ENCODE results near the gene SMS. TPM values are rescaled to one million over a fixed set of nuclear protein-coding genes. Genes with fewer than 3 reads are reported as not detected.

Gene SMS
- total RNA-seq, 1 experiment from 2014 or later: 173 TPM

DNA sequence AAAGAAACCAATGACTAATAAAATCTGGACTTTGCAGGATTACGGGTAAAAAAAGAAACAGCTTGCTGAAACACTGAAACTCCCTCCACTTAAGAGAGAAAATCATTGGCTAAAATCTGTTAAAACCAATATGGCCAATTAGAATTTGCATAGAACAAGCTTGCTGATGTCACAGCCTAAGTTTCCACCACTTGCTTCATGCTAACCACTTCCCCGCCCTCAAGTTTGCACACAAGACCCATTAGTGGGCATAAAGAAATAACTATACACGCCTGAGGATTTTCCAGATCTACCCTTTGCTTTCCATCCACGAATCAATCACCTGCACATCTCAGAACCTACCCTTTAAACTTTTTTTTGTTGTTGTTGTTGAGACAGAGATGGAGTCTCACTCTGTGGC is 48.9 kb downstream of the SMS start:
- no peak for DNase-seq (ENCODE audit: low spot score)
- H3K36me3 Mint-ChIP-seq: peaks cover 44% of the 10 kb centered on the region
- no peak overlapping the region for H3K27ac Mint-ChIP-seq
- peaks cover 14% of the 10 kb centered on the region for H3K4me1 Mint-ChIP-seq
- no peak for TF ChIP-seq TP53 (CRISPR knock-in tag; IDR thresholded peaks at IDR 0.05)
- no peak for TF ChIP-seq E2F4 (CRISPR knock-in tag; IDR thresholded peaks at IDR 0.05; ENCODE audit: borderline replicate concordance, low read depth)
- TF ChIP-seq NR2C2 (CRISPR knock-in tag; IDR thresholded peaks at IDR 0.05): no peak
- TF ChIP-seq TEAD4 (CRISPR knock-in tag; IDR thresholded peaks at IDR 0.05): no peak
- TF ChIP-seq SOX15 (CRISPR knock-in tag; IDR thresholded peaks at IDR 0.05): no peak
- no peak for TF ChIP-seq ELF4 (CRISPR knock-in tag; IDR thresholded peaks at IDR 0.05; ENCODE audit: low read depth)
- no peak for TF ChIP-seq HMGA2 (CRISPR knock-in tag; IDR thresholded peaks at IDR 0.05)
- TF ChIP-seq, protein P1, sequence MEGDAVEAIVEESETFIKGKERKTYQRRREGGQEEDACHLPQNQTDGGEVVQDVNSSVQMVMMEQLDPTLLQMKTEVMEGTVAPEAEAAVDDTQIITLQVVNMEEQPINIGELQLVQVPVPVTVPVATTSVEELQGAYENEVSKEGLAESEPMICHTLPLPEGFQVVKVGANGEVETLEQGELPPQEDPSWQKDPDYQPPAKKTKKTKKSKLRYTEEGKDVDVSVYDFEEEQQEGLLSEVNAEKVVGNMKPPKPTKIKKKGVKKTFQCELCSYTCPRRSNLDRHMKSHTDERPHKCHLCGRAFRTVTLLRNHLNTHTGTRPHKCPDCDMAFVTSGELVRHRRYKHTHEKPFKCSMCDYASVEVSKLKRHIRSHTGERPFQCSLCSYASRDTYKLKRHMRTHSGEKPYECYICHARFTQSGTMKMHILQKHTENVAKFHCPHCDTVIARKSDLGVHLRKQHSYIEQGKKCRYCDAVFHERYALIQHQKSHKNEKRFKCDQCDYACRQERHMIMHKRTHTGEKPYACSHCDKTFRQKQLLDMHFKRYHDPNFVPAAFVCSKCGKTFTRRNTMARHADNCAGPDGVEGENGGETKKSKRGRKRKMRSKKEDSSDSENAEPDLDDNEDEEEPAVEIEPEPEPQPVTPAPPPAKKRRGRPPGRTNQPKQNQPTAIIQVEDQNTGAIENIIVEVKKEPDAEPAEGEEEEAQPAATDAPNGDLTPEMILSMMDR (IDR thresholded peaks at IDR 0.05): no peak
- TF ChIP-seq EMX1 (CRISPR knock-in tag; IDR thresholded peaks at IDR 0.05): no peak
- TF ChIP-seq ZMAT4 (CRISPR knock-in tag; IDR thresholded peaks at IDR 0.05): no peak
- TF ChIP-seq ESRRA (CRISPR knock-in tag; IDR thresholded peaks at IDR 0.05; ENCODE audit: borderline replicate concordance): no peak
- TF ChIP-seq, protein P2, sequence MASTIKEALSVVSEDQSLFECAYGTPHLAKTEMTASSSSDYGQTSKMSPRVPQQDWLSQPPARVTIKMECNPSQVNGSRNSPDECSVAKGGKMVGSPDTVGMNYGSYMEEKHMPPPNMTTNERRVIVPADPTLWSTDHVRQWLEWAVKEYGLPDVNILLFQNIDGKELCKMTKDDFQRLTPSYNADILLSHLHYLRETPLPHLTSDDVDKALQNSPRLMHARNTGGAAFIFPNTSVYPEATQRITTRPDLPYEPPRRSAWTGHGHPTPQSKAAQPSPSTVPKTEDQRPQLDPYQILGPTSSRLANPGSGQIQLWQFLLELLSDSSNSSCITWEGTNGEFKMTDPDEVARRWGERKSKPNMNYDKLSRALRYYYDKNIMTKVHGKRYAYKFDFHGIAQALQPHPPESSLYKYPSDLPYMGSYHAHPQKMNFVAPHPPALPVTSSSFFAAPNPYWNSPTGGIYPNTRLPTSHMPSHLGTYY (CRISPR knock-in tag; IDR thresholded peaks at IDR 0.05): no peak
- TF ChIP-seq NFE2L1 (CRISPR knock-in tag; IDR thresholded peaks at IDR 0.05): no peak
- TF ChIP-seq ZNF532 (CRISPR knock-in tag; IDR thresholded peaks at IDR 0.05; ENCODE audit: borderline replicate concordance): no peak
- TF ChIP-seq CREM (CRISPR knock-in tag; IDR thresholded peaks at IDR 0.05): no peak
- TF ChIP-seq FOXP1 (CRISPR knock-in tag; IDR thresholded peaks at IDR 0.05; ENCODE audit: borderline replicate concordance): no peak
- no peak for TF ChIP-seq CREB1 (CRISPR knock-in tag; IDR thresholded peaks at IDR 0.05)
- ChIA-PET POLR2A (no interaction called here), CTCF (no interaction called here)
- no peak overlapping the region for H3K4me3 Mint-ChIP-seq
- no peaks in the 10 kb centered on the region for H3K27me3 Mint-ChIP-seq (ENCODE audit: low read depth)
- H3K9me3 Mint-ChIP-seq: no peaks in the 10 kb centered on the region
- ATAC-seq: no peak

DNA sequence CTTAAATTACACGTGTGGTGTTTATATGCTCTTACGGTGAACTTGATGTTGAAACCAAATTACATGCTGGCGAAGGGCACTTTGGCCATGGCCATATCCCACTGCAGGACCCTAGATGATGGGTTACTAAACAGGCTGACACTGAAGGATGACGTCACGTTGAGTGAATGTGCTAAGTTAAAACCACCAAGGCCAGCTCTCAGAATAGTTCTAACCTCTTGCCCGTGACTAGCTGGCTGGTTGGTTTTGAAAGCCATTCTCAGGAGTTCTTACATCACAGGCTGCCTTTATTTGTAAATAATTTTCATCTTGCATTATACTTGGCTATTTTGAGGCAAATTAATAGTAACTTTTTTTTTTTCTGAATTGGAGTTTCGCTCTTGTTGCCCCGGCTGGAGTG is 50.3 kb downstream of the SMS start:
- Mint-ChIP-seq H3K4me3 (no peak overlapping the region), H3K9me3 (no peaks in the 10 kb centered on the region), H3K36me3 (peaks cover 47% of the 10 kb centered on the region), H3K27me3 (ENCODE audit: low read depth) (no peaks in the 10 kb centered on the region), H3K4me1 (peaks cover 14% of the 10 kb centered on the region), H3K27ac (no peak overlapping the region)
- no peak for DNase-seq (ENCODE audit: low spot score)
- POLR2A ChIA-PET: no interaction called here
- CTCF ChIA-PET: no interaction called here
- no peak for ATAC-seq
- TF ChIP-seq TEAD4 (CRISPR knock-in tag; IDR thresholded peaks at IDR 0.05): no peak
- TF ChIP-seq, protein P3, sequence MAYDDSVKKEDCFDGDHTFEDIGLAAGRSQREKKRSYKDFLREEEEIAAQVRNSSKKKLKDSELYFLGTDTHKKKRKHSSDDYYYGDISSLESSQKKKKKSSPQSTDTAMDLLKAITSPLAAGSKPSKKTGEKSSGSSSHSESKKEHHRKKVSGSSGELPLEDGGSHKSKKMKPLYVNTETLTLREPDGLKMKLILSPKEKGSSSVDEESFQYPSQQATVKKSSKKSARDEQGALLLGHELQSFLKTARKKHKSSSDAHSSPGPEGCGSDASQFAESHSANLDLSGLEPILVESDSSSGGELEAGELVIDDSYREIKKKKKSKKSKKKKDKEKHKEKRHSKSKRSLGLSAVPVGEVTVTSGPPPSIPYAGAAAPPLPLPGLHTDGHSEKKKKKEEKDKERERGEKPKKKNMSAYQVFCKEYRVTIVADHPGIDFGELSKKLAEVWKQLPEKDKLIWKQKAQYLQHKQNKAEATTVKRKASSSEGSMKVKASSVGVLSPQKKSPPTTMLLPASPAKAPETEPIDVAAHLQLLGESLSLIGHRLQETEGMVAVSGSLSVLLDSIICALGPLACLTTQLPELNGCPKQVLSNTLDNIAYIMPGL (CRISPR knock-in tag; IDR thresholded peaks at IDR 0.05): no peak
- TF ChIP-seq, protein P1 (IDR thresholded peaks at IDR 0.05): no peak
- TF ChIP-seq ZMAT4 (CRISPR knock-in tag; IDR thresholded peaks at IDR 0.05): no peak
- no peak for TF ChIP-seq ZNF671 (CRISPR knock-in tag; IDR thresholded peaks at IDR 0.05)
- TF ChIP-seq ZNF317 (CRISPR knock-in tag; IDR thresholded peaks at IDR 0.05; ENCODE audit: borderline replicate concordance, low read depth): no peak
- no peak for TF ChIP-seq FOXK1 (CRISPR knock-in tag; IDR thresholded peaks at IDR 0.05)
- TF ChIP-seq SMAD4 (CRISPR knock-in tag; IDR thresholded peaks at IDR 0.05): no peak
- no peak for TF ChIP-seq ZNF423 (CRISPR knock-in tag; IDR thresholded peaks at IDR 0.05)

All from WTC11 (cell line).